ENCODE data around the gene COX5A.
A peak's percentile ranks its signal among the peaks of the same experiment; 100 is the strongest.

Gene COX5A

DNA sequence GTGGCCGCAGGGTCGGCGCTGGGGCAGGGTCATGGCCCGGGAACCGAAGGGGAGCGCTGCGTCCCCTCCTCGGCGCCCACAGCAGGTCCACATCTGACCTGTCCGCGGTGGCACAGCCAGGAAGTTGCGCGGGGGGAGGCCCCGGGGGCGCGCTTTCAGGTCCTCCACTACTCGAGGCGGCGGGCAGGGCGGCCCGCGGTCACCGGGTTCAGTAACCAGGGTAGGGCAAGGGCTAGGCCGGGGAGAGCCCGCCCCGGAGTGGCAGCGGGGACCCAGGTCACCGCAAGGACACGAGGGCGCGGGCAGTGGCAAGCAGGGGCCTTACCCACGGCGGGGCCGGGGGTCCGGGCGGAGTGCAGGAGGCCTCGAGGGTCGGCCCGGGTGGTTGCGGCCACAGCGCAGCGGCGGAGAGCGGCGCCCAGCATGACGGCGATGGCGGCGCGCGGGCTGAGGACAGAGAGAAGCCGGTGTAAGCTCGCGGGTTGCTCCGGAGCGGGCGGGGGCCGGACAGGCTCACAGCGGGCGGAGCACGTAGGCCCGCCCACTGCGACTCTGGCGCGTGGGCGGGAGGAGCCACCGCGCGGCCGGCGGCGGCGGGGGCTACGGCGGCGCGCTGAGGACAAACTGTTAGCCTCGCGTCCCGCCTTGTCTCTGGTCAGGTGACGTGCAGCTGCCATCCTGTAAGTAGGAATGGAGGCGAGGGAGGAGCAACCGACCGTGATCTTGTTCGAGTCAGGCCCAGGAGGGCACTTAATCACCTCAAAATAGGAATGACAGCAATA, at the start of gene COX5A:
COX5A (minus strand) TSS at position 484 of the 782 bp plus-strand sequence; CDS start at position 425, 59 bp downstream.
- DNase-seq = peak; percentile 96

DNA sequence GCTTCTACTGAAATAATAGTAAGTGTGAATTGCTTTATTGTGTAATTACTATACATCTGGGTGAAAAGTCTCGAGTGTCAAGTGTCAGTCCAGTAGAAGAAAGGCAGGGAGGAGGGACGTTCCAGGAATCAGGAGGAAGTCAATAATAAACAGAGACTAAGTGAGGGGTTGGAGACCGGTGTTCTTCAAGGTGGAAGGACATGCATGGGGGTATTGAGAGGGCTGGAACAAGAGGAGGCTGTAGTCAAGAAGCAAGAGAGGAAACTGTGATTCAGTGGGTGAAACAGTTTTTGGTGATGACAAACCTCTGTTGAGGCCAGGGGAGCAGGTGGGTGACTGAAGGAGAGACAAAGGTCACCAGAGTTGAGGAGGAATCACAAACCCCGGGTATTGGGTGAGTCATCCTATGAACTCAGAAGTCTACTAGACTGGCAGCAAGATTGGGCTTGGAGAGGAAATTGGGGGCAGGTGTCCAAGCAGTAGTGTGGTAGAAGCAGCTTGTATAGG, 45.9 kb upstream of the COX5A start:
- DNase-seq = peak; percentile 88

DNA sequence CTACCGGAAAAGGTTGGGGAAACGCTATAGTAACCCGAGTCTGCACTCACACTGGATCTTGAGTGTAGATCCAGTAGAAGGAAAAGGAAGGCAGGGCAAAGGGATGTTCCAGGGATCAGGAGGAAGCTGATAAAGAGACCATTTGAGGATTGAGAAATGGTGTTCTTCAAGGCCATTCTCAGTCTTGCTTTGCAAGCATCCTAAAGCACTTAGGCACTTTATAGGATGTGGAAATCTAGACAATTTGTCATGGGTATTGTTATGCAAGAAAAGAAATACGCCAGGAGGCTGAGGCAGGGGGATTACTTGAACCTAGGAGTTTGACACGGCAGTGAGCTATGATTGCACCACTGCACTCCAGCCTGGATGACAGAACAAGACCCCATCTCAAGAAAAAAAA, 44.3 kb upstream of the COX5A start:
- DNase-seq = no peak

DNA sequence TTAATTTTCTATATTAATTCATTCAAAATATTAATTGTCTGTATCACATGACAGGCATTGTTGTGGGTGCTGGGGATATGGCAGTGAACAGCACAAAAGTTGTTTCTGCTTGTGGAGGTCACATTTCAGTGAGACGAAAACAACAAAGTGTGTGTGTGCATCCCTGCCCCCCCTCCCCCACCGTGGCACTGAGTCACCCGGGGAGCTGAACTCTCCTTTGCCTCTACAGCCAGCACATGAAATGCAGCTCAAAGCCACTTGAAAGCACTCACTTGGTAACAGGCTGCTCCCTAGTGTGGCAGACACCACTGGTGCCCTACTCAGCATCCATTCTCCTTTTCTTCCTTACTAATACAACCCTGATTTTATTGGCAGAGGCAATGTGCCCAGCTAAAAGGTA, 40.6 kb upstream of the COX5A start:
- peak; percentile 72 for DNase-seq

DNA sequence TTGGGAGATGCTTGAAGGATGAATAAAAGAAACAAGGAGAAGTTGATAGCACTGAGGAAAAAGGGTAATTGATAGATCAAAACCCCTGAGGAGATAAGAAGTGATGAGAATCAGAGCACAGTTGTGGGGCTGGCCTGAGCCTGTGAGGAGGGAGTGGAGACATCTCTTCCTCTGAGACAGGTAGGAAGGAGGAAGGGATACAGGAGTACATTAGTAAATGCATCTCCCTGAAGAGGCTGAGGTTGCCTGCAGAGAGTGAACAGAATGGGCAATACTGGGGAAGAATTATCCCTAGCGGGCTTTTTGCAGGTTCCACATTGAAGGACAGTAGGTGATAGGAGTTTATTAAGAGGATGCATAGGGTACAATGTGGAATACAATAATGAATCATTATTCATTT, 40.2 kb upstream of the COX5A start:
- DNase-seq = no peak

DNA sequence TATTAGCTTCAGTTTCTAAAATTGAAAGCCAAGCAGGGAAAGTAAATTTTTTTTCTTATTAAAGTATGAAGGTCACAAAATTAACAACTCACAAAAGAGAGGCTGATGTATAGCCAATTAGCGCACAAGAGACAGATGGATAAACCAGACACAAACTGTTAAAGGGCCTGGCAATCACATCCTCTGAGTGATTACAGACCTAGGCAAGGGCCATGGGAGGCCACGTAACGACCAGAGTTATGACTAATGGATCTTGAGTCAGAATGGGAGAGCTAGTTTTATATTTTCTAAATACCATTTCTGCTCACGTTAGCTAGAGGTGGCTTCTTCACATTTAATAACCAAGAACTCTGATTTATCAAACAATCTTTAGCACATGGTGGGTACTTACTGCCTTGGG, 39.7 kb upstream of the COX5A start:
- DNase-seq = peak; percentile 84

DNA sequence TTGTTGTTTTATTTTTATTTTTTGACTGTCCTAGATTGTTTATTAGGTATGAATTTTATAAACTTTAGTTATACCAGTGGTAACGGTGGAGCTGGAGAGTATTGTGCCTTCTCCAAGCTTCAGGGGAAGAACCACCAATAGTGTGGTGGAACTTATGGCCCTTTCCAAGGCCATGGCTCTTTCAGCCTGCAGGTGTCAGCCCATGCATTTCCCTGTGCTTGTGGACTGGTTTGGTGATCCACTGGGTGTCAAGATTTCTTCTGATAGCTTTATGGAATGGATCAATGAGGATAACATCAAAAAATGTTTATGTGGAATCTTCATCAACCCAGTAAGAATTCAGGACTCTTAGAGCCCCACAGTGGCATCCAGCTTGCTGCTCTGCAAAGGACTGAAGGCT, 38.3 kb upstream of the COX5A start:
- no peak for DNase-seq

DNA sequence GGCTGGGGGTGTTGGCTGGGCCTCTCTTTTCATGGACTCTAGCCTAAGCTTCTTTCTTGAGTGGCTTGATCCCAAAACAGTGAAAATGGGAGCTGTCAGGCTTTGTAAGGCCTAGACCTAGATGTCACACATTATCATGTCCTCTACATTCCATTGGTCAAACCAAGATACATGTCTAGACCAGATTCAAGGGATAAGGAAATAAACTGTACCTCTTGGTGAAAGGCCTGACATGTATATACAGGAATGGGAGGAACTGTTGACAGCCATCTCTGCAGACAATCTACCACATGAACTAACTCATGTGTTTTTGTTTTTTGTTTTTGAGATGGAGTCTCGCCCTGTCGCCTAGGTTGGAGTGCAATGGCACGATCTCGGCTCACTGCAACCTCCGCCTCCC, 29.8 kb upstream of the COX5A start:
- no peak for DNase-seq

DNA sequence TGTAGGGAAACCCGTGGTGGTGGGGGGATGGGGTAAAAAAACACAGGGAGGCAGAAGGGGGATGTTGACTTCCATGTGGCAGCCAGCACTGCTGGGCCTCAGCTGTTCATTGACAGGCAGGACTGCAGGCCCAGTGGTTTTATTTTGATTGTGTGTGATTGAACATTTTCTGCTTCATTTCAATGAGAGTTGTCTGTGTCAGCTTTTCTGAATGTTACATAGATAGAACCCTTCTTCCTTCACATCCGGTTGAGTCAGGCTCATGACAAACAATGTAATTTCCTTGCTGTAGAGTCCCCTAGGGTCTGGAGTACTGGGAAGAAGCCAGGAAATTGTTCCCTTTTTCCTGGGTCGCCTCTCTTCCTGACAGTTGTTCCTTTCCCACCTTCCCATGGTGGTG, 26.9 kb upstream of the COX5A start:
- peak; percentile 17 for DNase-seq

DNA sequence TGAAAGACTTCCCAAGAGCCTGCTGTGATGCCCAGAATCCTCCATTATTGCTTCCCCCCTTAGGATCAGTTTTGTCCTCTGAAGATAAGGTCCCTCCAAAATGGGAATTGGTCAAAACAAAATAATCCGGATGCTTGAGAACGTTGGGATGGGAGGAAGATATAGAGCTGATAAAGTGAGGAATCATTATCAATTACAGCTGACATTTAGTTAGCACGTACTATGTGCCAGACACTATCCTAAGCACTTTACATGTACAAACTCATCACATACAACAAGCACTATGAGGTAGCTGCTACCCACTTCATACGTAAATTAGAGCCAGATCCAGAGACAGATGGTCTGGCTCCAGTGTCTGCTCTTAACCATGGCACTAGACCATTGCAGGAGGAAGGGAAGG, 25.3 kb upstream of the COX5A start:
- no peak for DNase-seq

DNA sequence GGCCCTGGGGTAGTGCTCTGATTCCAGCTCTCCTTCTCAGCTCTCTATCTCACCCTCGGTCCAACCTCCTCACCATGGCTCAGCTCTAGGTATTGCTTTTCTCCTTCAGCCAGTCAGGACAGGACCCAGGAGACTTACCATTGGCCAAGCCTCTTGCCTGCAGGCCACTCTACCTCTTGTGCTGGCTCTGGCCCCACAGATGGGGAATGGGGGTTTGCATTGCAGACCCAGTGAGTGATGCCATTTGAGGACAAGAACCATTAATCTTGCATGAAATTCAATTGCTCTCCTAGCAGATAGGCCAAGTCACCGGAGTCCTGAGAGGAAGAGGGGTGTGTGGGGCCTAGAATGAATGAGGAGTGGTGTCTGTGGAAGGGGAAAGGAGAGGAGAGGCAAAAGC, 24.8 kb upstream of the COX5A start:
- DNase-seq = no peak

DNA sequence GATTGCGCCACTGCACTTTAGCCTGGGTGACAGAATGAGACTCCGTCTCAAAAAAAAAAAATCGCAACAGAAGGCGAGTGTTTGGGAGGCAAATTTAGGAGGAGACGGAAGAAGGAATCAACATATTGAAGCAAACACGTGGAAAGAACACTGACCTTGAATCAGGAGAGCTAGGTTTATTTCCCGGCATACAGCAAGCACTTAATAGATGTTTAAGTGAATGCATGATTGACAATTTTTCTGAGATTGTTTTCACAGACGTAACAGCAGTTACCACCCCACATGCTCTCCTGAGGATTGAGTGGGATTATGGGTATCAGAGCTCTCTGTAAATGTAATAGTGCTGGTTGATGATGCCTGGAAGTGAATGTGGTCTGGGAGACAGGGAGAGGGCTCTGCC, 24.3 kb upstream of the COX5A start:
- DNase-seq = no peak

DNA sequence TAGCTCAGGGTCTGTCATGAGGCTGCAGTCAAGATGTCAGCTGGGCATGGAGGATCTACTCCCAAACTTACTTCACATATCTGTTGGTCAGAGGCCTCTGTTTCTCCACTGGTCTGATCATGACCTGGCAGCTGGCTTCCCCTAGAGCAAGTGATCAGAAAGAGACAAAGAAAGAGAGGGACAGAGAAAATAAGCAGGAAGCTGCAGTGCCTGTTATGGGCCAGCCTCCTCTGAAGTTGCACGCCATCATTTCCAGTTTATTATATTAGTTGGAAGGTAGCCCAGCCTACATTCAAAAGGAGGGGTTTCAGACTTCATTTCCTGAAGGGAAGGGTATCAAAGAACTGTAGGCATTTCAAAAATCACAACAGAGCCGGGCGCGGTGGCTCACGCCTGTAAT, 23.7 kb upstream of the COX5A start:
- DNase-seq = no peak

DNA sequence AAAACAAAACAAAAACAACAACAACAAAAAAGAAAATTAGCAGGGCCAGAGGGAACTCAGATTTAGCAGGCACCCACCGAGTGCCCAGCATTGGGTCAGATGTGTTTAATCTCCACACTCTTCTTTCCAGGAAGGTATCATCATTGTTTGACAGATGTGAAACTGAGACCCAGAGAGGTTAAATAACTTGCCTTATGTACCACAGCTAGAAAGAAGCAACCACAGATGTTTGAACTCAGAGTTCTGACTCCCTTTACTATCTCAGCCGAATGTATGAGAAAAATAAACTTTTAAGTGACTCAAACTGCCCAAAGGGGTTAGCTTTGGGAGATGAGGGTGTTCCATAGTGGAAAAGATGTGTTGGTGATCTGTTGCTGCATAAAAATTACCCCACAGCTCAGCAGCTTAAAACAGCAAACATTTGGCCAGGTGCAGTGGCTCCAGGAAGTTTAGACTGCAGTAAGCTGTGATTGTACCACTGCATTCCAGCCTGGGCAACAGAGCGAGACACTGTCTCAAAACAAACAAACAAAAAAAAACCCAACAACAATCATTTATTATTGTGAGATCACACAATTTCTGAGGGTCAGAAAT, 23.2 kb upstream of the COX5A start:
- DNase-seq = peak; percentile 28

DNA sequence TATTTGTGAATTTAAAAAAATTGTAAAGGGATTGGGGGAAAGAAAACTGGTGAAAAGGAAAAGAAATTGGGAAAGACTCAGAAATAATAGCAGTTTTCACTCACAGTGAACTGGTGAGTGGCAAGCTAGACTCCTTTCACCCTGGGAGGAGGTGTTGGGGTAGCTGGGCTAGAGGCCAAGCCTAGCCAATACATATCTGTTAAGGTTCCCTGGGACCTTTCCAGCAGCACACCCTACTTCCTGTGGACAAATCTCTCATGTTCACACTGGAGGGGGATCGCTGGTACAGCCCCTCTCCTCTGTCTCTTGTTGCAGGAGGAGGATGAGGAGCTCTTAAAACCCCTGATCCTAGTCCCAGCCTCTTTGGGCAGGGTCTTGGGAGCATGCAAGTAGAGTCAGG, 22.4 kb upstream of the COX5A start:
- DNase-seq = no peak

DNA sequence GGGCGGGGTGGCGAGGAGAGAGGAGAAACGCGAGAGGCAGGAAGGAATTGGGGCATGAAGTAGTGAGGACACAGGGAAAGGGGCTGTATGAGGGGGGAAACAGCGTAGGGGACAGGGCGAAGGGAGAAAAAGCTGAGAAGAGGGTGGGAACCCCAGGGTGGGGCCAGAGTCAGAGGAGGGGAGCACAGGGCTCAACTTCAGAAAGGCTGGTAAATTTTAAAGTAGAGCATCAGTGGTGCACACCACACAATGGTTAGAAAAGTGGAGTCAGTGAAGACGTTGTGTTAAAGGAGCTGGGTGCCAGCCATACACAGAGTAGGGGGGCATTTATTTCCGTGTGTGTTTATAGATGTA, 21.7 kb upstream of the COX5A start:
- DNase-seq = no peak

DNA sequence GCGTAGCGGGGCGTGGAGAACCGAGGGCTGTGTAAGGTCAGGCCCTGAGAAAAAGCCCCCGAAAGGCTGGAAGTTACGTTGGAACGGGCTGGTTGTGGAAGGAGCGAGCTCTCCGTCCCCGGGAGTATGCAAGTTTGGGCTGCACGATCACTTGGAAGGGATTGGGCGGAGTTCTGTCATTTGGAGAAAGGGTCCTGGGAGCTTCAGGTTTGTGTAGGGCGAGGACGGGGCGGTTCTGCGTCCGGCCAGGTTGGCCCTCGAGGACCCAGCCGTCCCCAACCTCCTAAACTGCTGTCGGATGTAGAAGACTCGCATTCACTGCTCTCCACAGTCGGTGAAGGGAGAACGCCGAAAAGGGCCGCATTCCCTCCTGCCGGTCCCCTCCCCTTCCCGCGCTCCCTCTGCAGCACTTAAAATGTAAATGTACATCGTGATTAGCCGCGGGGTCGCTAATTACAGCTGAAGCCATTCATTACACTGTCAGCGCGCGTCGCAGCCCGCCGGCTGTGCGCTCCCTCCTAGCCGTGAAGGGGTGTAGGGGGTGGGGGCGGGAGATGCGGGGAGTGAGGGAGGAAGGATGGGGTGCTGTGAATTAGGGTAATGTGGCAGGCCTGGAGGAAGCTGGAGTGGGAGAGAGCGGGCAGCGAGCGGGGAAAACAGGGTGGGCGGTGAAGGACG, 21.2 kb upstream of the COX5A start:
- DNase-seq = no peak

DNA sequence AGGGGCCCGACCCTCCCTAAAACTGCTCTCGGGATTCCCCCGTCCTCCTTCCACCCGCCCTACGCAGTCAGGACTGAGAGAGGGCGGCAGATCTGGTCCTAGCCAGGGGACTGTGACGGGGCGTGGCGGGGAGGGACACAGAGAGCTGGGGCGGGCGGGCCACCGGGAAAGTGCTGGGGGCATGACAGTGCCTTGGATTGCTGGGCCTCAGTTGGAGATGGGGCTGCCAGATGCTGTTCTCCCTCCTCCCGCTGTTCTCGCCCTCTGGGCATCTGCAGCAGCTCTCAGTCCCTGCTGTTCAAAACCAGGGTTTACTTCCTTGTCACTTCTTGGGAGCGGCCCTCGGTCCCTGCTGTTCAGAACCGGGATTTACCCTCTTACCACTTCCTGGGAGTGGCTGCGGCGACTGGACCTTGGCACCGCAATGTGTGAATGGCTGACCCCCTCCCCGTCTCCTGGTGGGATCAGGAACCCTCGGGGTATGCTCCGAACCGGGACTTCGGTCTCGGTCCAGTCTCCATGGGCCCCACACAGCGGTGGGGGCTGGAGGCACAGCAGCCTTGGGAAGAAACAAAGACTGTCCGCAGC, 20.5 kb upstream of the COX5A start:
- no peak for DNase-seq

DNA sequence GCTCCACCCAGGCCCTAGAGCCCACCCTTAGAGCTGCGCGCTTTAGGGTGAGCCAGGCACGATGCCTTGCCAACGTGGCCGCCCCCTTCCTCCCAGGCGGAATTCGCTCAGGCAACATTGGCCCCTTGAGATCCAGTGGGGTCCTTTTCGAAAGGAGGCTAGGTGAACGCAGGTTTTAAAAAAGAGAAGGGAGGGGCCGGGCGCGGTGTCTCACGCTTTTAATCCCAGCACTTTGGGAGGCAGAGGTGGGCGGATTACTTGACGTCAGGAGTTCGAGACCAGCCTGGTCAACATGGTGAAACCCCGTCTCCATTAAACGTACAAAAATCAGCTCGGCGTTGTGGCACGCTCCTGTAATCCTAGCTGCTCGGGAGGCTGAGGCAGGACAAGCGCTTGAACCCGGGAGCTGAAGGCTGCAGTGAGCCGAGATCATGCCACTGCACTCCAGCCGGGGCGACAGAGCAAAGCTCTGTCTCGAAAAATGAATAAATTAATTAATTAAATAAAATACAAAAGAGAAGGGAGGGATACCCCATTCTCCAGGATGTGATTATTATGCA, 19.7 kb upstream of the COX5A start:
- DNase-seq = no peak

DNA sequence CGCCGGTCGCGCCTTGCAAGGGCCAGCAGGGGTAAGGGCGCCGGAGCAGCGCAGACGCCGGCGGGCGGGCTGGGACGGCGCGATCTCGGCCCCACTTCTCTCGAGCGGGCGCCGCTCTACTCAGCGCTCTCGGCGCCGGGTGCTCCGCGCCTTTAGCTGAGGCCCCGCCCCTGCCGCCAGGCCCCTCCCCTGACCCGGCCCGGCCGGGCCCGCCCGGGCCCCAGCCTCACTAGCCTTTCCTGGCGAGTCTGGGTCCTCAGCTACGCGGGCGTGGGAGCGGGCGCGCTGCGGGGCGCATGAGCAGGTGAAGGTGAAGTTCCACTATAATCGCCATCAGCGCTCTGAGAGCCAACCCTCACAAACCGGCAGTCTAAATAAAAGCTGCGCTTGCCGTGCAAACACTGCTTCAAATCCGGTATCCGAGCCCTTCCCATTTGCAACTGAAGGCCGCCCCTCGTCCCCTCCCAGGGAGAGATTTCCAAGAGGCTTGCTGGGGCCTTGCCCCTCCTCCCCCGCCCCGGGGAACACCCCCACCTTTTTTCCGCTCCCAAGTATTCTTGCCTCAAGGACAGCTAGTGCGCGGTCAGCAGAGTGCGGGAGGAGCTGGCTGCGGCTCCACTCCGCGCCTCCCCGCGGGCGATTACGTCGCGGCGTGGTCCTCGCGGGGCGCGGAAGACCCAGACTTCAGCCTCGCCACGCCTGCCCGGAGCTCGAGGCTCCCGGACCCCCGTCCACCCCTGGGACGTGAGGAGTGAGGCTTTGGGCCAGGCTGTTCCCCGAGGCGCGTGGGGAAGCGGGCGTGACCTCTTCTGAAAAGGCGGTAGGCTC, 19.0 kb upstream of the COX5A start, which contains the start of gene RPP25:
RPP25 (minus strand) TSS at position 125 of the 828 bp plus-strand sequence. CDS start 189 bp downstream, outside the sequence.
- DNase-seq = peak; percentile 83

DNA sequence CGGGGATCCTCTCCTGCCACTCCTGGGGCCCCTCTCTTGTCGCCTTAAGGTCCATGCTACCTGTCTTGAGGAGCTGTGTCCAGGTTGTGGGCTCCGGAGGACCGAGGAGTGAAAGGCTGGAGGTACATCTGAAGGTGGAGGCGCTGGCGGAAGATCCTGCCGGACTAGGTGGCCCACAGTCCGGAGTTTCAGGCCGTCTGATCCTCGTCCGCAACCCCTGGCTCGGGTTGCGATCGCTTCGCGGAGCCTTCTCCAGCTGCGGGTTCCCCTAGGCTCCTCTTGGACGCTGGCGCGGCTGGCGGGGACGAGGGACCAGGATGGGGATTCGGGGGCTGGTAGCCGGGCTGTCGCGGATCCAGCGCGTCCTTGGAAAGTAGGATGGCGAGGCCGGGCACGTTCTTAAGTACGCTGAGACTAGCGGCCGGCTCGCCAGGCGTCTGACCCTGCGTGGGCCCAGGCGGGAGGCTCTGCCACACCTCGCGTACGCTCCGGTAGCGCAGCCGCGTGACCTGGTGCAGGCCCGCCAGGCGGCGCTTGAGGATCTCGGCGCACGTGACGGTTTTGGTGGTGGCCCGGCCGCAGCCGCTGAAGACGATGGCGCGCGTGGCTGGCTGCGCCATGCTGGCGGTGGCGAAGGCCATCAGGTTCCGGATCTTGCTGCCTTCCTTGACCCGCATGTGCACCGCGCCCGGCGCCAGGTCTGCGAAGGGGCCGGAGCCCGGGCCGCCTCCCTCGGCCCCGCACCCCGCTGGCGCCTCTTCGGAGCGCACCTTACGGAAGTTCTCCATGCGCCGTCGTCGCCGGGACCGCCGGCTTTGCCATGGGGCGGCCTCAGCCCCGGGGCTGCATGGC, 18.1 kb upstream of the COX5A start:
- DNase-seq = peak; percentile 81

All from activated CD4-positive, alpha-beta T cell treated with anti-CD3 and anti-CD28 coated beads, Interleukin-10, Interleukin-2, amounts not matched to agents 100 ng/mL and 50 ng/mL, durations not matched to agents 16 hours and 8 hours (primary cell).